ENCODE data around the gene ATRNL1.

The ATRNL1 gene

DNA sequence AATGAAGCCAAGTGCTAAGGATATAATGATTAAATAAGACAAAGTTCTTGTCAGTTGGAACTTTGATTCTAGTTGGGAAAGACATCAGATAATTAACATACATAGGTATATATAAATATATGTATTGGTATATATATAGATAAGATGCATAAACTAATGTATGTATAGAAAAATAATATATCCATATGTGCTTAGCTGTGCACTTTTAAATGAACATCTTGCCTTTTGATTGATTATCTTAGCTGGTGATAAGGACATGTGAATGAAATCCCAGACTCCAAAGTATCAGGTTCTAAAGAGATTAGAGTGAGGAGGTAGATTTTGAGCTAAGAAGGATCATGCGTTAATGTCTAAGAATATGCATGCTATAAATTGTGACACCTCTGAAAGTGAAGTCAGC is 822.3 kb downstream of the ATRNL1 start:
- DNase-seq = no peak

GRCh38 chr10:115918812-115919211 is 825.6 kb downstream of the ATRNL1 start:
- no peak for DNase-seq

DNA sequence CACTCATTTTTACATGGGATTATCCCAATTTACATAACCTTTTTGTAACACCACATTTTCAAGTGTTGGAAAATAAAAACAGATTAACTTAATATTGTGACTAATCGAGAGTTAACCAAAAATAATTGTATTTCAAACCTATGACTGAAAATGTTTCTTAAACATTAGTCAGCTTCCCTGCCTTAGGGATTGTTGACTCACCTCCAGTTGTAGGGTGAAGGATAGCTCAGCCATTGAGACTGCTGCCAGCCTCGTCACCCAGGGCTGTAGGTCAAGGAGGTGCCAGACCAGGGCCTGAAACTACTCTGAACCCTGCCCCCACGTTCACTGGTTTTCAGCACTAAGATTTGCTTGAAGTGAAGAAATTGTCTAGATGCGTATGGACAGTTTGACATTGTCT is 828.6 kb downstream of the ATRNL1 start:
- DNase-seq = no peak

DNA sequence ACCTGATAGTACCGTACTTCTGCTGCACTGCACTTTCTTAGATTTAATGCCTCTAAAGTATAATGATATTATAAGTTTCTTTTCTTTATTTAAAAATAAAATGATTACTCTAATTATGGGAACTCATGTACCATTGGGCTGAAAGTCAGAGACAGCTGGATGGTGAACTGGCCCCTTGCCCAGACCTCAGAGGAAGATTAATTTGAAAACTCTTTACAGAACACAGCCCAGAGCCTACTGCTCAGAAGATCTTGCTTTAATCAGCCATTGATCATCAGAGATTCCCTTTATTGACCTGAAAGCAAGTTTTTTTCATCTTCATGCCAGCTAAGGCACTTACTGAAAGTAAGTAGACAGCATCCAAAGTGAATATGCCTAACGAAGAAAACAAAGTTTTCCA is 838.1 kb downstream of the ATRNL1 start:
- DNase-seq = no peak

DNA sequence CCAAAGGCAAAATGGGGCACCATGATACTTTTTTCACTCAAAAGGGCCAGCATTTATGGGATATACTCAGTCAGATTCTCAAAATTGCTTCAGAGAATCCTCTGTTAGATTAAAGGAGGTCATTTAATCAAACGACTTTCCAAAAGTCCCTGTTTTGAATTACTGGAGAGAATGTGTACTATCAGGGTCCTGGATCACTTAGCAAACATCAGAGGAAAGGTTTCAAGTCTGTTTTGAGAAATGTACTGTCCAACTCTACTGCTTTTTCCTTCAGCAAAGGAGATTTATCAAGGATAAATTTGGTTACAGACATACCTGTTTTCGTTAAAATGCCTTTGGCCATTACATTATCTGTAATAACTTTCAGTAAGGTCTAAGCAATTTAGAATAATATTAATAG is 838.9 kb downstream of the ATRNL1 start:
- no peak for DNase-seq

GRCh38 chr10:115933098-115933497 is 839.9 kb downstream of the ATRNL1 start:
- no peak for DNase-seq

GRCh38 chr10:115935731-115936130 is 842.6 kb downstream of the ATRNL1 start:
- no peak for DNase-seq

GRCh38 chr10:115936926-115937767 is 844.0 kb downstream of the ATRNL1 start:
- DNase-seq = no peak

GRCh38 chr10:115937768-115938056 is 844.5 kb downstream of the ATRNL1 start:
- DNase-seq = no peak

DNA sequence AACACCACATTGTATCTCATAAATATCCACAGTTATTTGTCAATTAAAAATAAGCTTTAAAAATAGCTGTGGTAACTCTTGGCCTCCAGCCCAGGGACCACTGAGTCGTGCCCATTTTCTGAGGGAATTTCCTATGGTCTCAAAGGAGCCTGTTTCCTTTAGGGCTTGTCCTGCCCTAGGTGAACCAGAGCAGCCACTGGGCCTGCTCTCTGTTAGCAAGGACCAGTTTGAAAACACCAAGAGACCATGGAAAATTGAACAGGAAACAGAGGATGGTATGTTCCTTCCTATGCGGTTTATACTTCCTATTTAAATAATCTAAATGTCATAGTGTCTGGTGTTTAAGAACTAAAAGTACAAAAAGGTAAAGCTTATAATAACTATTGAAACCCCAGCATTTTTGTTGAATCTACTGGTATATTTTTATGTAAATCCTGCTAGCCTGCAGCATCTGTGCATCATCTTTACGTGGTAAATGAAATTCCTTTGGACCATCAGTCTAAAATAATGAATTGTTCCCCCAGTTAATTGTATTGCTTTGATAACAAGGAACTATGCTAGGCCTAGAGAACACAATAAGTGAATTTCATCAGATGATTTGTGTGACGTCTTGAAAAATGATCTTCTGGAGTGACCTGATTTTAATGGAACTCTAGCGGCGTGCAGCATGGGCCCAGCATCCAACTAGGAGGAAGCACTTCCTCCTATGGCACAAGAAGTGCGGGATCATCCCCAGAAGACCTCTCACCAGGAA is 846.1 kb downstream of the ATRNL1 start:
- DNase-seq = no peak

DNA sequence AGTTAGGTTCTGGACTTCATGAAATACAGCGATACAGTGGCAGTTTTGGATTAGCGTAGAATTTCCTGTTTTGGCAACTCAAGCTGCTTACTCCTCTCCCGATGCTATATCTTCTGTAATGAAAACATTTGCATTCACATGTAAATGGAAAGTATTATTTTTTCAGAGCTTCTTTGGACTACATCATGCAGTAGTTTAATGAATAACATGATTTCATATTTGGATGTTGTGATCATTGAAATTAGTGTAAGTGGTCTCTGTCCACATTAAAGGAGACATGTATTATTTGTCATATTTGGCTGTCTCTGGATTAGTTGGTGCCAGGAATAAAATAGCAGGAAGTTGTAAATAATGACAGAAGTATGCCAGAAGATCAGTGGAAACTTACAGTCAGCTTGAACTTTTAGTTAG is 848.2 kb downstream of the ATRNL1 start:
- DNase-seq = no peak

DNA sequence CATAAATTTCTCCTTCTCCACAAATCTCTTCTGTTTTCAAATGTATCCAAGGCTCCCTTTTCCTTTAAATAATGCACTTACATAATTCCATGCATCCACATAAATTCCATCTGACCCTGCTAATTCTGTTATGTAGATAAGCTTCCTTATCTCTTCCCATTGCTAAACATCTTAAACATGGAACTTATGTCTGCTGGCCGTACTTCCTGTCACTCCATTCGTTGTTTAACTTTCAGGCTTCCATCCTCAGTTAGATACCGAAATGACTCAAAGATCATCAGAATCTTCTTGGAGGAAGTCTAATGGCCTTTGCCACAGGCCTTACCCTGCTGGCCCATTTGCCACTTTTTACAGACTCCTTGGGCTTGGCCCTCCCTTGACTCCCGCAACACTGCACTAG is 848.9 kb downstream of the ATRNL1 start:
- no peak for DNase-seq

GRCh38 chr10:115944538-115944937 is 851.4 kb downstream of the ATRNL1 start:
- DNase-seq = no peak

DNA sequence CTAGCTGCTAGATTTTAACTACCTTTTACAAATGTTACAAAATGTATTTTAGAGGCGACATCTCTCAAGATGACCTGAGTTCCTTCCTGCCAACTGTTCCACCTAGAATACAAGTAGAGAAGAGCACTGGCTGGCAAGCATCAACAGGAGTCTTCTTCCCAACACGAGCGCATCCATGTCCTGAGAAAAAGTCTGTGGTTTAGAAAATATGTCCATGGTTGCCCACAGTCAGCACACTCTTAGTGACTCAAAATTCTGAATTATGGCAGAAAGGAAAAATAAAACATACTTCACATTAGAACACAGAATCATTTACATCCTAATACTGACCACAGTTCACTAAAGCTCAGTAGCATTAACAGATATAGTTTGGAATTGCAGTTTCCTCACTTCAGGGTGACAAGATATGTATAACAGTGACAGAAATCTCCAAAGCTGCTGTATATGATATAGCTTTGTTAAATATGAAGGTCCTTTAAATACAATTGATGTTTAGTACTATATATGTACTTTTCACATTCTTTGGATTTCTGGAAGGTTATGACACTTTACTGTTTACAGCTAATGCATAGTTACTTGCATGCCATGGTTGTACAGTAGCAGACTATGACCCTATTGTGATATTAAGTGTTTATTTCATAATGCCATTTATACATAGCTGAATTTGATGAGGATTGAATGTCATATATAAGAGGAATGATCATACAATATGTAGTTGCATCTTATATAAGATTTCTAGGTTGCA is 852.7 kb downstream of the ATRNL1 start:
- DNase-seq = no peak

DNA sequence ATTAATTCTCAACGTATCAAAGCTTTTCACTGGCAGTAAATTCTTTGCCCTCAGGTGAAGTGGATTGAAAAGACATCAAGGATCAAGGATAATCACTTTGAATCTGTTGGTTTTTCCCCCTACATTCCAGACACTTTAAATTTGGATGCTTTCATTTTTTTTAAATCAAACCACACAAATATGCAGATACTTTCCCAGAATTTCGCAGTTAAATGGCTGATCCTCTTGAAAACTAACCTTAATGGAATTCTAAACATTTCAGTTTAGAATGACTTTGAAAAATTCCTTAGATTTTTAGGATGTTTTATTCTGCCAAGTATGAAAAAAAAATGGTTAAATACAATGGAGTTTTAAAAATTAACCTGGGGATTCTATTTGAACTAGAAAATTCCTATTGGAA is 853.9 kb downstream of the ATRNL1 start:
- no peak for DNase-seq

DNA sequence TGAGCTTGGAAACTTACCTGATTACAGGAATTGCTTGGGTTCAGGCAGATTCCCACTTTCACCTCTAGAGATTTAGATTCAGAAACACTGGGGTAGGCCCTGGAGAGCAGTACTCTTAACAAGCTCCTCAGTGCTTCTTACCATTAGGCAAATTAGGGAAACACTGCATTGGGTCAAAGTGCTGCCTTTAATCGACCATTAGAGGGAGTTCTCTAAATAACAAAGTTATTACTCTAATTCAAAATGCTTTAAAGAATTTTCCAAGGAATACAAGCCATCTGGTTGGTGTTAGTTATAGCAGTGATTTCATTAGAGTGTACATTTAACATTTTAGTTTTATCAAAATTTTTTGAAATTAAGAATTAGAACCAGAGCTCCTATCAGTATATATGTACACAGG is 855.3 kb downstream of the ATRNL1 start:
- DNase-seq = no peak

- no peak for DNase-seq
These were observed 856.2 kb downstream of the ATRNL1 start for GRCh38 chr10:115949282-115949844.

DNA sequence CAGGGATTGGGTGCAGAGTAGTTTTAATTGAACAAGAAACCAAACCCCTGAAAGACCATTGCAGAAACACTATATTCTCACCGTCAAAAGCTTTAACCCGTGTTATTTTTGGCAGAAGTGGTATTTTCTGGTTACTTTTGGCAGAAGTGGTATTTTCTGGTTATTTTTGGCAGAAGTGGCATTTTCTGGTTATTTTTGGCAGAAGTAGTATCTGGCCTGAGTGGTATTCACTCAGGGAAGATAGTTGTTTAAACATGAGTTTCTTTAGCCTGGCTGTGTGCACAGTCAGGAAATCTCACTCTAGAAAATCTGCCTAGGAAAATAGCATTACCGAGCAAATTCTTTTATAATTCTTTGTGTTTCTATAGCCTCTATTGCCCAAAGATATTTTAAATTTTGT is 857.2 kb downstream of the ATRNL1 start:
- DNase-seq = no peak

GRCh38 chr10:115951242-115951641 is 858.1 kb downstream of the ATRNL1 start:
- DNase-seq = no peak

DNA sequence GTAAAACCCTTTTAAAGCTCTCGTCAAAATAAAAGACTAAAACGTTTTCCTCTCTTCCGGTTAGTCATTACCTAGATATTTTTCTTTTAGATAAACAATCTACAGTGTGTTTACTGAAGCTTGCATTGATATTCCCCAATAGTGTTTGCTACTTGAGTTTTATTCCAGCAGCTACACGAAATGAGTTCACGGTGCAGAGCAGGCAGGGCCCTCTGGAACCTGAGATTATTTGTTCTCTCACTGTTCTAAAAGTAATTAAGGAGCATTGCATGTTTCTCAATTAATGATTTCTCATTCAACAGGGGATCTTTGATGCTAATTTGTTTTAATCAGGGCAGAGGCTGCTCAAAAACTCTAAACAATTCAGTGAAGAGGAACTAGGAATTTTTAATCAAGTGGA is 860.1 kb downstream of the ATRNL1 start:
- no peak for DNase-seq

GRCh38 chr10:115953968-115954367 is 860.8 kb downstream of the ATRNL1 start:
- no peak for DNase-seq

GRCh38 chr10:115956225-115957011 is 863.3 kb downstream of the ATRNL1 start:
- DNase-seq = no peak

GRCh38 chr10:115957012-115957399 is 863.8 kb downstream of the ATRNL1 start:
- no peak for DNase-seq
